HEK293 (cell line): ENCODE results near the gene KCNJ6.

Source experiments
- CTCF ChIP-seq: fragments of 450-650 bp; formaldehyde crosslinking; IDR thresholded peaks from 2 replicates; pipeline ENCODE4 v1.5.1; 2016; ENCODE audit warnings: missing biosample characterization, missing genetic modification characterization
- SCRT2 ChIP-seq: fragments of 450-650 bp; formaldehyde crosslinking; IDR thresholded peaks from 2 replicates; pipeline ENCODE4 v1.5.1; 2016; ENCODE audit warnings: missing biosample characterization, missing genetic modification characterization
- ZNF404 ChIP-seq: fragments of 450-650 bp; formaldehyde crosslinking; IDR thresholded peaks from 2 replicates; pipeline ENCODE4 v1.5.1; 2017; ENCODE audit warnings: missing biosample characterization, missing genetic modification characterization

DNA sequence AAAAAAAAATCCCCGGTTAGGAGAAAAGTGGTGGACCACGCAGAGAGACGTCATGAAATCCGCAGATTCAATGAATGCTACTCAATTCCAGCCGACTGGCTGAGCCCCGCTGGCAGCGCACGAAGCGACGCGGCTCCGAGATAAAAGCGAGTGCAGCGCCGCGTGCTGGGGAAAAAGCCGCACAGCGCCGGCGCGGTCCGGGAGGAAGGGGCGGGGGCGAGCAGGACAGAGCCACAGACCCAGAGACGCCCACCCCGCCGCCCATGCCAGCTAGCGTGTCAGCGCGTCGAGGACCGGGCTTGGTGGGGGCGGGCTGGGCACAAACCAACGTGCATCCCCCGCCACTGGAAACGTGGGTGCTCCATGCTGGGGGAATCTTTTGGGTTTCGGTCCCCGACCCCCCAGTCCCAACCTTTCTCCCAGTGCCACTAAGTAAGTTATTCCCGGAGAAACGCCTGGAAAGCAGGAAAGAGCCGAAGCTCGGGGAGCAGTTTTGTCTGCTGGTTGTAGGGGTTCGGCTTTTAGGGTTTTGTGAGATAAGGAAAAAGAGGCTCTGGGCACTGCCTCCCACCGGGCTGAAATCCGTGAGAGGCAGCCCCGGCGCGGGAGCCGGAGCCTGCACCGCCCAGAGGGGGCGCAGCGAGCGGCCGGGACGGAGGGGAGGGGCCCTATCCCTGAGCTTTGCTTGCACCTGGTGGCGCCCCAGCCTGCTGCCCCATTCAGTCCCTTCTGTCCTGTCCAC lies at the start of gene KCNJ6:
- TF ChIP-seq ZNF404 (tag by site-specific recombination), result no peak
- TF ChIP-seq CTCF (tag by site-specific recombination), result peak; percentile 72
- TF ChIP-seq SCRT2, result no peak
